Effector CD8-positive, alpha-beta T cell (primary cell): ENCODE measurements around the gene PNMA8C.
"Not testable (repeated sequence)": the region's sequence is repeated elsewhere in the genome, so short reads cannot be mapped to it uniquely, and the experiment has no call there.

Source experiments
- DNase-seq: peaks from one replicate; lab custom pipeline; 2025; lab: John Stamatoyannopoulos, UW

The PNMA8C gene

GRCh38 chr19:46411925-46412649 lies 16.6 kb downstream of the PNMA8C start:
- no peak for DNase-seq

- DNase-seq, result no peak
These were observed 17.4 kb downstream of the PNMA8C start for GRCh38 chr19:46411088-46411924.

GRCh38 chr19:46410205-46411087 lies 18.3 kb downstream of the PNMA8C start:
- no peak for DNase-seq

- DNase-seq, result no peak
These were observed 19.5 kb downstream of the PNMA8C start for GRCh38 chr19:46409191-46409590.

- no peak for DNase-seq
These were observed 20.1 kb downstream of the PNMA8C start for GRCh38 chr19:46408664-46409039.

GRCh38 chr19:46407856-46408663 lies 20.7 kb downstream of the PNMA8C start:
- DNase-seq, result no peak

- DNase-seq, result no peak
These were observed 21.8 kb downstream of the PNMA8C start for GRCh38 chr19:46406976-46407375.

- DNase-seq, result no peak
These were observed 23.8 kb downstream of the PNMA8C start for GRCh38 chr19:46404753-46405468.

GRCh38 chr19:46404055-46404752 lies 24.5 kb downstream of the PNMA8C start:
- no peak for DNase-seq

GRCh38 chr19:46402725-46403124 lies 26.0 kb downstream of the PNMA8C start:
- no peak for DNase-seq

GRCh38 chr19:46397801-46398479 lies 30.8 kb downstream of the PNMA8C start:
- not testable (repeated sequence) for DNase-seq

GRCh38 chr19:46394402-46394797 lies 34.3 kb downstream of the PNMA8C start:
- no peak for DNase-seq

GRCh38 chr19:46393456-46394401 lies 35.0 kb downstream of the PNMA8C start:
- no peak for DNase-seq

GRCh38 chr19:46392837-46393236 lies 35.9 kb downstream of the PNMA8C start:
- DNase-seq, result no peak

- DNase-seq, result no peak
These were observed 36.4 kb downstream of the PNMA8C start for GRCh38 chr19:46392252-46392801.

- no peak for DNase-seq
These were observed 37.2 kb downstream of the PNMA8C start for GRCh38 chr19:46391296-46392251.

GRCh38 chr19:46390866-46391265 lies 37.9 kb downstream of the PNMA8C start:
- DNase-seq, result no peak
